IPS DF 6.9 (cell line): ENCODE data around the gene GDPD3.

Experiments used
- DNase-seq: peaks from one replicate; pipeline ENCODE4 v3.0.0-alpha.2; 2013; ENCODE audit warnings: low read depth, low spot score
- H3K27ac ChIP-seq: one replicate; pipeline ENCODE4 v1.5.1; 2013; ENCODE audit warnings: low read length, control low read depth
- H3K27me3 ChIP-seq: 2 replicates; pipeline ENCODE4 v1.6.1; 2013; ENCODE audit warnings: mild to moderate bottlenecking, low read length; ENCODE audit not compliant: control insufficient read depth, insufficient read depth
- H3K36me3 ChIP-seq: 2 replicates; pipeline ENCODE4 v1.6.1; 2013; ENCODE audit warnings: low read length; ENCODE audit not compliant: control insufficient read depth, insufficient read depth
- H3K4me1 ChIP-seq: 2 replicates; pipeline ENCODE4 v1.6.1; 2013; ENCODE audit warnings: low read length; ENCODE audit not compliant: control insufficient read depth, insufficient read depth
- H3K4me3 ChIP-seq: 2 replicates; pipeline ENCODE4 v1.5.1; 2013; ENCODE audit warnings: mild to moderate bottlenecking, low read length
- H3K9me3 ChIP-seq: 2 replicates; pipeline ENCODE4 v1.6.1; 2013; ENCODE audit warnings: low read length, inconsistent platforms; ENCODE audit not compliant: control insufficient read depth, insufficient read depth
- WGBS: extraction: QIAGEN DNeasy Blood & Tissue Kit; methylation state at CpG from one replicate; pipeline ENCODE4 v1.1.7; 2013; ENCODE audit warnings: mixed read lengths, missing lambda C conversion rate; ENCODE audit not compliant: insufficient read length, insufficient coverage; 5-methylcytosine and 5-hydroxymethylcytosine counted together

Gene GDPD3

GRCh38 chr16:30114411-30114810 lies 1.1 kb upstream of the GDPD3 start:
- no peak for DNase-seq
- H3K4me1 ChIP-seq, result no peaks in the 10 kb centered on the region; the same call in 1 of the 2 replicates
- peaks cover 4% of the 10 kb centered on the region; the same call in 1 of the 2 replicates for H3K36me3 ChIP-seq
- H3K9me3 ChIP-seq, result no peaks in the 10 kb centered on the region
- WGBS, result no CpG with 5 or more reads among the region's 11 CpGs
- H3K27ac ChIP-seq, result no peak overlapping the region
- no peaks in the 10 kb centered on the region for H3K27me3 ChIP-seq
- H3K4me3 ChIP-seq, result no peak overlapping the region

- H3K27me3 ChIP-seq, result no peaks in the 10 kb centered on the region
- H3K4me3 ChIP-seq, result no peak overlapping the region
- no peaks in the 10 kb centered on the region for H3K9me3 ChIP-seq
- H3K4me1 ChIP-seq, result no peaks in the 10 kb centered on the region; the same call in 1 of the 2 replicates
- WGBS, result no CpG with 5 or more reads among the region's 20 CpGs
- no peak overlapping the region for H3K27ac ChIP-seq
- DNase-seq, result no peak
- H3K36me3 ChIP-seq, result peaks cover 4% of the 10 kb centered on the region; the same call in 1 of the 2 replicates
Measured at GRCh38 chr16:30113711-30114333, 485 bp upstream of the GDPD3 start.

GRCh38 chr16:30112197-30113030 lies 923 bp downstream of the GDPD3 start:
- DNase-seq, result no peak
- no peaks in the 10 kb centered on the region for H3K27me3 ChIP-seq
- H3K9me3 ChIP-seq, result no peaks in the 10 kb centered on the region
- H3K4me1 ChIP-seq, result no peaks in the 10 kb centered on the region; the same call in 1 of the 2 replicates
- H3K27ac ChIP-seq, result no peak overlapping the region
- no CpG with 5 or more reads among the region's 29 CpGs for WGBS
- no peaks in the 10 kb centered on the region; the same call in 1 of the 2 replicates for H3K36me3 ChIP-seq
- no peak overlapping the region for H3K4me3 ChIP-seq

- H3K4me3 ChIP-seq, result no peak overlapping the region
- H3K9me3 ChIP-seq, result no peaks in the 10 kb centered on the region
- H3K27ac ChIP-seq, result no peak overlapping the region
- no peaks in the 10 kb centered on the region; the same call in 1 of the 2 replicates for H3K4me1 ChIP-seq
- H3K27me3 ChIP-seq, result no peaks in the 10 kb centered on the region
- DNase-seq, result no peak
- no CpG with 5 or more reads among the region's 7 CpGs for WGBS
- H3K36me3 ChIP-seq, result no peaks in the 10 kb centered on the region; the same call in 1 of the 2 replicates
Measured at GRCh38 chr16:30110661-30111060, 2.7 kb downstream of the GDPD3 start.

- Histone ChIP-seq H3K36me3 (no peaks in the 10 kb centered on the region; the same call in 1 of the 2 replicates), H3K27ac (no peak overlapping the region), H3K9me3 (no peaks in the 10 kb centered on the region), H3K4me1 (no peaks in the 10 kb centered on the region; the same call in 1 of the 2 replicates), H3K27me3 (no peaks in the 10 kb centered on the region), H3K4me3 (no peak overlapping the region)
- no CpG with 5 or more reads among the region's 15 CpGs for WGBS
- no peak for DNase-seq
Measured at GRCh38 chr16:30108059-30108850, 5.1 kb downstream of the GDPD3 start.

GRCh38 chr16:30104492-30104891 lies 8.8 kb downstream of the GDPD3 start:
- H3K4me3 ChIP-seq, result no peak overlapping the region
- no CpG with 5 or more reads among the region's 6 CpGs for WGBS

GRCh38 chr16:30104090-30104489 lies 9.2 kb downstream of the GDPD3 start:
- no CpG with 5 or more reads among the region's 4 CpGs for WGBS
- no peaks in the 10 kb centered on the region for H3K4me1 ChIP-seq
- no peaks in the 10 kb centered on the region for H3K36me3 ChIP-seq
- no peak overlapping the region for H3K27ac ChIP-seq
- no peak for DNase-seq
- H3K27me3 ChIP-seq, result no peaks in the 10 kb centered on the region
- no peaks in the 10 kb centered on the region for H3K9me3 ChIP-seq
- H3K4me3 ChIP-seq, result no peak overlapping the region

More at GRCh38 chr16:30104492-30104891, 8.8 kb downstream of the GDPD3 start:
- no peaks in the 10 kb centered on the region for H3K27me3 ChIP-seq
- no peaks in the 10 kb centered on the region for H3K4me1 ChIP-seq
- H3K9me3 ChIP-seq, result no peaks in the 10 kb centered on the region
- H3K27ac ChIP-seq, result no peak overlapping the region
- no peaks in the 10 kb centered on the region for H3K36me3 ChIP-seq
- no peak for DNase-seq

- Histone ChIP-seq H3K4me3 (no peak overlapping the region), H3K36me3 (no peaks in the 10 kb centered on the region), H3K27me3 (no peaks in the 10 kb centered on the region), H3K9me3 (peaks cover 3% of the 10 kb centered on the region; the same call in 1 of the 2 replicates), H3K27ac (no peak overlapping the region), H3K4me1 (no peaks in the 10 kb centered on the region; the same call in 1 of the 2 replicates)
- WGBS, result no CpG with 5 or more reads among the region's 18 CpGs
- no peak for DNase-seq
Measured at GRCh38 chr16:30096862-30097563, 16.3 kb downstream of the GDPD3 start.

- WGBS, result no CpG with 5 or more reads among the region's 77 CpGs
- DNase-seq, result no peak
- Histone ChIP-seq H3K27me3 (no peaks in the 10 kb centered on the region), H3K9me3 (peaks cover 3% of the 10 kb centered on the region; the same call in 1 of the 2 replicates), H3K4me3 (peak within 1 kb of the TSS; percentile 40; the same call in 1 of the 2 replicates), H3K36me3 (no peaks in the 10 kb centered on the region), H3K4me1 (no peaks in the 10 kb centered on the region; the same call in 1 of the 2 replicates), H3K27ac (no peak within 1 kb of the TSS)
Measured at GRCh38 chr16:30096105-30096861, 17.1 kb downstream of the GDPD3 start, which contains the start of gene YPEL3. Gene YPEL3, minus strand, starts transcription at chr16:30096213. Its CDS starts 731 bp downstream, at chr16:30095482.
